CD14-positive monocyte (primary cell): ENCODE data around the gene CHPT1. TPM values are rescaled to one million over a fixed set of nuclear protein-coding genes. Genes with fewer than 3 reads are reported as not detected.
A peak's percentile ranks its signal among the peaks of the same experiment; 100 is the strongest.

Source experiments
- DNase-seq, 3 donors: peaks; one replicate each; pipeline ENCODE4 v3.0.0-alpha.2; 2011 to 2022
- H2AFZ ChIP-seq: 2 replicates; pipeline ENCODE4 v1.6.0; 2012; ENCODE audit warnings: mild to moderate bottlenecking, low read depth, low read length, inconsistent platforms; ENCODE audit not compliant: insufficient read depth, poor library complexity, severe bottlenecking
- H3K27ac ChIP-seq, 2 donors: 1 replicate in 1 of 2; 2 replicates in 1 of 2; pipeline ENCODE4 v1.5.1; 2012 to 2013; ENCODE audit warnings: low read length in 2 of 2, control low read depth in 1 of 2, inconsistent platforms in 1 of 2, low read depth in 1 of 2, mild to moderate bottlenecking in 1 of 2
- H3K27me3 ChIP-seq, 2 donors: one replicate each; pipeline versions ENCODE4 v1.6.0 to v1.6.1; 2011 to 2013; ENCODE audit warnings: low read length in 2 of 2; ENCODE audit not compliant: control insufficient read depth in 2 of 2, insufficient read depth in 2 of 2
- H3K36me3 ChIP-seq, 2 donors: replicated peaks in 1 of 2; 1 replicate in 1 of 2; 2 replicates in 1 of 2; pipeline versions ENCODE4 v1.5.1 to v1.6.1; 2012 to 2013; ENCODE audit warnings: low read length in 2 of 2, control low read depth in 1 of 2, inconsistent platforms in 1 of 2, mild to moderate bottlenecking in 1 of 2; ENCODE audit not compliant: insufficient read depth in 2 of 2, control insufficient read depth in 1 of 2
- H3K4me1 ChIP-seq, 2 donors: 1 replicate in 1 of 2; 2 replicates in 1 of 2; pipeline versions ENCODE4 v1.5.1 to v1.6.1; 2012 to 2013; ENCODE audit warnings: low read length in 2 of 2, control low read depth in 1 of 2, inconsistent platforms in 1 of 2, mild to moderate bottlenecking in 1 of 2, moderate library complexity in 1 of 2; ENCODE audit not compliant: insufficient read depth in 2 of 2, control insufficient read depth in 1 of 2
- H3K4me2 ChIP-seq: replicated peaks from 2 replicates; pipeline ENCODE3; 2012; ENCODE audit warnings: low read length, moderate library complexity, mild to moderate bottlenecking; ENCODE audit not compliant: poor library complexity, severe bottlenecking; ENCODE audit errors: extremely low read depth
- H3K4me3 ChIP-seq, 3 experiments: fragments of 200-600 bp in 1 of 3; sonication (generic) in 1 of 3; replicated peaks in 1 of 3; 1 replicate in 2 of 3; 2 replicates in 1 of 3; pipeline ENCODE4 v1.5.1; 2011 to 2013; ENCODE audit warnings: low read length in 3 of 3, mild to moderate bottlenecking in 3 of 3, control low read depth in 2 of 3, low read depth in 2 of 3, inconsistent platforms in 1 of 3, moderate library complexity in 1 of 3
- H3K79me2 ChIP-seq: 2 replicates; pipeline ENCODE4 v1.6.0; 2012; ENCODE audit warnings: mild to moderate bottlenecking, control low read depth, inconsistent platforms, low read length, moderate library complexity; ENCODE audit not compliant: insufficient read depth
- H3K9ac ChIP-seq: 2 replicates; pipeline ENCODE4 v1.6.0; 2017; ENCODE audit warnings: low read length, mild to moderate bottlenecking; ENCODE audit not compliant: insufficient read depth, poor library complexity, severe bottlenecking
- H3K9me3 ChIP-seq, 2 donors: replicated peaks in 1 of 2; 1 replicate in 1 of 2; 2 replicates in 1 of 2; pipeline versions ENCODE4 v1.5.1 to v1.6.1; 2012 to 2013; ENCODE audit warnings: low read length in 2 of 2, control low read depth in 1 of 2; ENCODE audit not compliant: control insufficient read depth in 1 of 2, insufficient read depth in 1 of 2
- H4K20me1 ChIP-seq: 2 replicates; pipeline ENCODE4 v1.6.0; 2012; ENCODE audit warnings: mild to moderate bottlenecking, low read length, control low read depth, moderate library complexity; ENCODE audit not compliant: insufficient read depth
- H3K27ac Mint-ChIP-seq, 7 donors: one replicate each; pipeline ENCODE4 v1.8.0; 2020; ENCODE audit warnings: mild to moderate bottlenecking in 7 of 7, mixed read lengths in 7 of 7, moderate library complexity in 6 of 7, inconsistent platforms in 2 of 7
- H3K27me3 Mint-ChIP-seq, 3 donors: one replicate each; pipeline ENCODE4 v1.8.0; 2021 to 2022; ENCODE audit warnings: low read depth in 3 of 3, mild to moderate bottlenecking in 3 of 3, mixed read lengths in 3 of 3, moderate library complexity in 3 of 3, inconsistent platforms in 1 of 3
- H3K36me3 Mint-ChIP-seq, 2 donors: one replicate each; pipeline ENCODE4 v1.8.0; 2020; ENCODE audit warnings: mixed read lengths in 2 of 2, inconsistent platforms in 1 of 2, mild to moderate bottlenecking in 1 of 2
- H3K4me1 Mint-ChIP-seq: one replicate; pipeline ENCODE4 v1.8.0; 2020; ENCODE audit warnings: mild to moderate bottlenecking, mixed read lengths
- H3K4me3 Mint-ChIP-seq, 2 donors: one replicate each; pipeline ENCODE4 v1.8.0; 2020; ENCODE audit warnings: mild to moderate bottlenecking in 2 of 2, mixed read lengths in 2 of 2, moderate library complexity in 1 of 2
- H3K9me3 Mint-ChIP-seq, 7 donors: one replicate each; pipeline ENCODE4 v1.8.0; 2020 to 2022; ENCODE audit warnings: mixed read lengths in 7 of 7, mild to moderate bottlenecking in 6 of 7, moderate library complexity in 6 of 7, inconsistent platforms in 2 of 7
- CTCF ChIP-seq: fragments of 200-600 bp; IDR thresholded peaks from one replicate; pipeline ENCODE4 v1.8.0; 2022; ENCODE audit warnings: antibody characterized with exemption, mild to moderate bottlenecking
- WGBS: methylation state at CpG from one replicate; pipeline ENCODE4 v1.1.5; 2013; ENCODE audit warnings: missing lambda C conversion rate; ENCODE audit not compliant: insufficient coverage; 5-methylcytosine and 5-hydroxymethylcytosine counted together
- intact Hi-C, 2 donors: fragments of 100-400 bp; cut with micrococcal nuclease; formaldehyde crosslinking; loops; one replicate each; pipeline versions ENCODE4 v1.15.0 to v1.15.1; 2023
- polyA plus RNA-seq, 3 donors: library from polyadenylated mRNA; depleted of rRNA in 1 of 3; unstranded in 2 of 3; stranded (reverse) in 1 of 3; fragments of 300-500 nt in 2 of 3; fragments of >200 nt in 1 of 3; fragmentation: Illumina TruSeq in 2 of 3; gene quantifications; 1 replicate in 2 of 3; 2 replicates in 1 of 3; pipeline ENCODE4 v1.2.3, GENCODE V29; 2012 to 2021

CHPT1 gene
- polyA plus RNA-seq, 3 donors = 30.9 to 92.7 (median 36.7) TPM

GRCh38 chr12:101722392-101722791, 25.0 kb downstream of the CHPT1 start:
- peaks cover 47 to 95% of the 10 kb centered on the region in 2 donors for H3K36me3 ChIP-seq
- H3K79me2 ChIP-seq = peaks cover 4% of the 10 kb centered on the region
- no peaks in the 10 kb centered on the region for H3K27me3 ChIP-seq
- H3K4me1 Mint-ChIP-seq = no peaks in the 10 kb centered on the region
- intact Hi-C loops = no loop called here
- H3K4me1 ChIP-seq = no peaks in the 10 kb centered on the region
- H3K4me2 ChIP-seq = no peak overlapping the region
- no peak overlapping the region for H3K27ac ChIP-seq
- no peaks in the 10 kb centered on the region for H3K9me3 Mint-ChIP-seq
- H3K36me3 Mint-ChIP-seq = peaks cover 49 to 60% of the 10 kb centered on the region in 2 donors
- H3K27me3 Mint-ChIP-seq = no peaks in the 10 kb centered on the region
- peak overlapping the region in 1 of 7 donors; percentile 61 for H3K27ac Mint-ChIP-seq
- H2AFZ ChIP-seq = no peak overlapping the region
- no peak overlapping the region for H3K9ac ChIP-seq
- DNase-seq = no peak
- 100% methylated on average over 1 of the region's 4 CpGs for WGBS
- peaks cover 2% of the 10 kb centered on the region for H4K20me1 ChIP-seq
- no peak overlapping the region for H3K4me3 Mint-ChIP-seq
- no peak overlapping the region for H3K4me3 ChIP-seq
- no peak for TF ChIP-seq CTCF
- H3K9me3 ChIP-seq = no peaks in the 10 kb centered on the region

- H3K36me3 ChIP-seq = peaks cover 78 to 98% of the 10 kb centered on the region in 2 donors
- H3K9ac ChIP-seq = no peak overlapping the region
- H3K27me3 ChIP-seq = no peaks in the 10 kb centered on the region
- no peaks in the 10 kb centered on the region for H3K9me3 Mint-ChIP-seq
- H3K36me3 Mint-ChIP-seq = peaks cover 56 to 70% of the 10 kb centered on the region in 2 donors
- no peak overlapping the region for H3K4me2 ChIP-seq
- H3K79me2 ChIP-seq = no peaks in the 10 kb centered on the region
- no peak overlapping the region for H3K4me3 Mint-ChIP-seq
- H4K20me1 ChIP-seq = no peaks in the 10 kb centered on the region
- no peak overlapping the region for H2AFZ ChIP-seq
- no peak for TF ChIP-seq CTCF
- intact Hi-C loops = no loop called here
- no peaks in the 10 kb centered on the region for H3K27me3 Mint-ChIP-seq
- no peak overlapping the region for H3K4me3 ChIP-seq
- no peaks in the 10 kb centered on the region for H3K4me1 Mint-ChIP-seq
- no peak overlapping the region for H3K27ac ChIP-seq
- no peaks in the 10 kb centered on the region for H3K4me1 ChIP-seq
- H3K27ac Mint-ChIP-seq = no peak overlapping the region
- H3K9me3 ChIP-seq = no peaks in the 10 kb centered on the region
- DNase-seq = no peak
Observed at GRCh38 chr12:101727098-101727497, 29.7 kb downstream of the CHPT1 start.
